HuH-7.5 (cell line): Measurements from ENCODE around the gene EIF2S1.
"Not testable (repeated sequence)": the region's sequence is repeated elsewhere in the genome, so short reads cannot be mapped to it uniquely, and the experiment has no call there.

Experiments used
- DNase-seq: peaks from one replicate; pipeline ENCODE4 v3.0.0; 2011; ENCODE audit warnings: low spot score

EIF2S1 gene

DNA sequence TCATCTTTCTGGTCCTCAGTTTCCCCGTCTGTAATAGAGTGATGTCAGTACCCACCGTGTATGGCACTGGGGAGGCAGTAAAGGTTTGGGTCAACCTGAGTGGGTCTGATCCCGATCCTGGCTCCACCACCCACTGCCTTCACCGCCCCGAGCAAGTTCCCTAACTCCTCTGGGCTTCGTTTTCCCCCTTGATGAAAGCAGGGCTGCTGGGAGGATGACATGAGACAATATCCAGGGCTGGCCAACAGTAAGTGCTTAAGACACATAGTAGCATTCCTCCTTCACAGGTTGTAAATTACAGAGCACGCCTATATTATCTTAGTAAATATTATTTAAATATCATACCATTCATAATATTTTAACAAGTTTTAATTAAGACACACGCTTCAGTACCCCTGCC, 51.2 kb downstream of the EIF2S1 start:
- DNase-seq: no peak

GRCh38 chr14:67411820-67412421, 51.8 kb downstream of the EIF2S1 start, which contains the start of gene PLEK2:
Gene PLEK2, minus strand, starts transcription at chr14:67412165. Its CDS starts 106 bp downstream, at chr14:67412059.
- no peak for DNase-seq

DNA sequence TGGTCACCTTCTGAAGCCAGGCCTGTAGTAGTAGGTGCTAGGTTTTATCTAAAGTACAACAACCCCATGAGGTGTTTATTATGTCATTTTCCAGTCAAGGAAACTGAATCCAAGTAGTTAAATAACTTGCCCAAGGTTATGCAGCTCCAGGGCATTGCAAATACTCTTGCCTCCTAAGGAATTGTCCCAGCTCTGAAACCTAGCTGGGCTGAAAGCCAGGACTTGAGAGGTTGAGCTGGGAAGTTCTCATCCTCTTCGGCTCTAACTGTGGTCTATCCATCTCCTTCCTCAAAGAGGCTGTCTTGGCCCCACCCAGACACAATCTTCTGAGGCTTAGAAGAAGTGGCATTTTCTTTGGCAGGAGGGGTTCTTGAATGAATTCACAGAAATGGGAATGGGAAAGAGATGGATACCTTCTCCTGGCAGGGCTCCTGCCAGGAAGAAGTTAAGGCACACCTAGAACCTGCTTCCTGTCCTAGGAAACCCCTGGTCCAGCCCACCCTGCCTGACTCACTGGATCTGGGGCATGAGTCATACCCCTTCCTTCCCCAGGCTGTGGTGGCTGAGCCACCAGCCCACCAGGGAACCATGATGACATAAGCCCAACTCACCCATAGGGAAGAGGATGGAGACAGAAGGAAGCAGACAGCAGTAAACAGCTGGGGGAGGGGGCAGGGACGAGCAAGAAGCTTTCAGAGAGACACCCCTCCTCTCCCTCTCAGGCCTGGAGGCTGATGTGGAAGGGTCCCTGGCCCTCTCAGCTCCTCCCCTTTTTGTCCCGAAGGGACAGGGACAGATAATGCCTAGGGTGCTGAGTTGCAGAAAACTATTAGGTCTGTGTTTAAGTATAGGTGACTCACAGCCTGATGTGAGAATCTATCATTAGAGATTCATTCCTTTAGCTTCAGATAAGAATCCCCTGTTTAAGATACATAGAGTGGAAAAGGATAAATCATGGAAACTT, 54.0 kb downstream of the EIF2S1 start:
- DNase-seq: no peak

DNA sequence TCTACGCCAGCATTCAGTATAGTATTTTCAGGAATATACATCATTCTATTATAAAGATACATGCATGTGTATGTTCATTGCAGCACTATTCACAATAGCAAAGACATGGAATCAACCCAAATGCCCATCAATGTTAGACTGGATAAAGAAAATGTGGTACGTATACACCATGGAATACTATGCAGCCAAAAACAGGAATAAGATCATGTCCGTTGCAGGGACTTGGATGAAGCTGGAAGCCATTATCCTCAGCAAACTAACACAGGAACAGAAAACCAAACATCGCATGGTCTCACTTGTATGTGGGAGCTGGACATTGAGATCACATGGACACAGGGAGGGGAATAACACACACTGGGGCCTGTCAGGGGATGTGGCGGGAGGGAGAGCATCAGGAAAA, 55.5 kb downstream of the EIF2S1 start:
- not testable (repeated sequence) for DNase-seq

DNA sequence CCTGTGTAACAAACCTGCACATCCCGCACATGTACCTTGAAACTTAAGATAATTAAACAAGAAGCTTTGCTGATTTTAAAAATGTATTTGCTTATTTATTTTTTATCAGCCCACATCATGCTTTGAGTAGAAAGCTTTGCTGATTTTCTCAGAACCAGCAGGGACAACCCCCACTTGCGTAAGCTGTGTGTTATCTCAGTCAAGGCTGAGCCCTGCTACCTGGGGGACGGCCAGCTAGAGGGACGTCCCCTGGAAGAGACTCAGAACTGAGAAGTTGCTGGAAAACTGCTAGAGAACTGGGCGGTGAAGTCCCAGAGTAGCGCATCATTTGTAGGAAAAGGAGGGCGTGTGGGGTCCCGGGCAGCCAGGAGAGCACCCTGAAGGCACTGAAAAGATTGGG, 56.0 kb downstream of the EIF2S1 start:
- DNase-seq: no peak

DNA sequence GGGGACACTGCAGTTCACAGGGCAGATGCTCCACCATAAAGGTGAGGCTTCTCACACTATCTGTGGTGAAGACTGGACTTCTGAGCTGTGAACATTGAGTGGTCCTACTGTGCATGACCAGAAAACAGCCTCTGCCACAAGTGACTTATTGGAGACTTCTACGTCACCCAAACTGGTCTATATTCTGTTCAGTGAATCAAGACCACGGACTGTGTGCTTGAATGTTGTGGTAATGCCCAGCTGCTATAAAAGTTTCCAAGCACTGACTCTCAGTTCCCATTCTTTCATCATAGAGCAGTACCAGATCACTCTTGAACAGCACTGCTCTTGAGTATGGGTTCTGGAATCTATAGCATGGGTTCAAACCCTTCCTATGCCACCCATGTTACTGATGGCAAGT, 56.7 kb downstream of the EIF2S1 start:
- DNase-seq: no peak

GRCh38 chr14:67417633-67418032, 57.5 kb downstream of the EIF2S1 start:
- DNase-seq: no peak

- DNase-seq: no peak
These were observed 58.5 kb downstream of the EIF2S1 start for GRCh38 chr14:67418401-67419191.

- peak; percentile 37 for DNase-seq
These were observed 60.1 kb downstream of the EIF2S1 start for GRCh38 chr14:67420102-67420739.

DNA sequence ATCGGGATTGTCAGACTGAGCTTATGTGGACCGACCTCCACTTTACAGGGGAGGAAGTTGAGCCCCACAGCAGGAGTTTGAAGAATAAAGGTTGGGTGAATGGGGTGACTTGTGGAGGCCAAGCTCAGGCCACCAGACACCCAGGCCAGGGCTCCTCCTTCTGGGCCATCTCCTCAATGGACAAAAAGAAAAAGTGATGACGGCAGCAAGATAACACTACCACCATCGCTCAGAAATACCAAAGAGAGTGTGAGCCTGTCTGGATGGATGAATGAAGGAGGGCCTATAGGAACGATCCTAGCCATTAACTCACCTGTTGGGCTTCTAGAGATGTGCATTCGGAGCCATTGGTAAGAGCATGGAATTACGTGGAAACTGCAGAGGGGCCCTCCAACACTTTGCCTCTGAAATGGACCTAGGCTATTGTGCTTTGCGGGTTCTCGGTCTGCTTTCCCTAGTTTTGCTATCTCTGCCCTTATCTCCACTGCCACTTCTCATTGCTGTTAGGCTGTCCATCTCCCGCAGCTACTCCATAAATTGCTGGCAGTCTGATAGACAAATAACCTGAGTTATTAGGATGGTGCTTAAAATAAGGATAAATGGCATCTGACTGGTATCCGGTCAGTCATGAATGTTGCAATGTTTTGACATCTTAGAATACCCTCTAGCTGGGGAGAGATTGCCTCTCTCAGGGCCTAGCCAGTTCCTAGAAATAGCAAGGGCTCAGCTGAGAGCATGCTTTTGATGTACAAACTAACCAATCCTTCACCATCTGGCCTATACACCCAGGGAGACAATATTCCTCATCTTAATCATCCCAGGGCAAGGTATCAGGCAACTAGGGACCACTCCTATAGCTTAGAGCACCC, 61.5 kb downstream of the EIF2S1 start:
- DNase-seq: no peak

- no peak for DNase-seq
These were observed 63.3 kb downstream of the EIF2S1 start for GRCh38 chr14:67423424-67423823.

GRCh38 chr14:67424539-67424938, 64.4 kb downstream of the EIF2S1 start:
- DNase-seq: no peak

GRCh38 chr14:67425608-67426007, 65.5 kb downstream of the EIF2S1 start:
- no peak for DNase-seq

DNA sequence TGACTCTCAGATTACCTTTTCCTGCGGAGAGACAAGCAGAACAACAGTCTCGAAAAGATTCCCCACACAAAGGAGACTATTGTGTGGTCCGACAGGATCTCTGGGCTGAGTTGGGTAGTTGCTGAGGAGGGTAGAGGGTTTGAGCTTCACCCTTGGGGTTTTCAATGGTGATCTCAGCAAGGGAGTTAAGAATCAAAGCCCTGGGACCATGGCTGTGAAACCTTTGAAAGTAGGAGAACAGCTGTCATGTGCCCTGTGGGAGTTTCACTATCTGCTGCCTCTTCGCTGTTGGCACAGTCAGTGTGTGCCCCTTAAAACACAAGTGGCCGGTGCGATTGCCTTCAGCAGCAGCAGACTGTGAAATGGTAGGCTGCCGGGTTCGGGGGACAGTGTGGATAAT, 66.0 kb downstream of the EIF2S1 start:
- DNase-seq: no peak

GRCh38 chr14:67426983-67427606, 67.0 kb downstream of the EIF2S1 start:
- peak; percentile 72 for DNase-seq

- DNase-seq: peak; percentile 41
These were observed 68.4 kb downstream of the EIF2S1 start for GRCh38 chr14:67428501-67429031.

DNA sequence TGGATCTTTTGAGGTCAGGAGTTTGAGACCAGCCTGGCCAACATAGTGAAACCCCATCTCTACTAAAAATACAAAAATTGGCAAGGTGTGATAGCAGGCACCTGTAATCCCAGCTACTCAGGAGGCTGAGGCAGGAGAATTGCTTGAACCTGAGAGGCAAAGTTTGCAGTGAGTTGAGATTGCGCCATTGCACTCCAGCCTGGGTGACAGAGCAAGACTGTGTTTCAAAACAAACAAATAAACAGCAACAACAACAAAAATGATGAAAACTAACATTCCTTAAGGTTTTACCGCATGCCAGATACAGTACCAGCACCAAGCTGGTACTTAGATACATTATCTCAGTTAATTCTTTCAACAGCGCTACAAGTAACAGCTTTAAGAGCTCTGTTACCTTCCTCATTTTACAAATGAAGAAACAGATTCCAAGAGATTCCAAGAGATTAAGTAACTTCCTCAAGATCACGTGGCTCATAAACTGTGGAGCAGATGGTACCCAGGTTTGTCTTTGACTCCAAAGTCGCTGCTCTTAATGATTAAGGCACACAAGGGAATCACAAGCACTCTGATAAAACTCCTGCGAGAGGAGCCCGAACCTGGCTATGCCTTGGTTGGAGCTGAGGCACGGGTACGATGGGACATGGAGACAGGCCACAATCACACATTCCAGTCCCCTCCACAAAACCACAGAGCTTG, 69.5 kb downstream of the EIF2S1 start:
- DNase-seq: no peak

- DNase-seq: no peak
These were observed 72.0 kb downstream of the EIF2S1 start for GRCh38 chr14:67432050-67432564.

DNA sequence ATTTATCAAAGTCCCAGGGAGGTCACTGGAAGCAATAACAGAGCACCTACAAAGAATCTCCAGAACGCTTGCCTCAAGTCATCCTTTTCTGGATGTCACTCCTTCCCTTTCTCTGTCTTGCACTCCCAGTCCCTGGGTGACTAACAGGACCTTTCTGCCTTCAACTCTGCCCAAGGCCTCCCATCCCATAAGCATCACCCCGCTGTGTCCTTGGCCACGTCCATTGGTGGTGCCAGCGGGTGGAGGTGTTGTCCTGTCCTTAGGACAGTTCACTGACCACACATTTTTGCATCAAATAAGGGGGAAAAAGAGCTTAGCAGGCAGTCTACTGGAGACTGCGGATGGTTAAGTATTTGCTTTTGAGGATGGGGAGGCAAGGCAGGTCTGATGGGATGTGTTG, 75.5 kb downstream of the EIF2S1 start:
- DNase-seq: no peak
